ENCODE data around the gene TMEM94.
"Not testable (repeated sequence)": the region's sequence is repeated elsewhere in the genome, so short reads cannot be mapped to it uniquely, and the experiment has no call there.

The TMEM94 gene

GRCh38 chr17:75445896-75446295 lies 10.5 kb upstream of the TMEM94 start:
- DNase-seq = not testable (repeated sequence)

- DNase-seq = no peak
Measured at GRCh38 chr17:75447951-75448856, 8.2 kb upstream of the TMEM94 start.

- no peak for DNase-seq
Measured at GRCh38 chr17:75450270-75450669, 6.2 kb upstream of the TMEM94 start.

- DNase-seq = no peak
Measured at GRCh38 chr17:75454193-75454592, 2.2 kb upstream of the TMEM94 start.

GRCh38 chr17:75454672-75455071 lies 1.8 kb upstream of the TMEM94 start:
- not testable (repeated sequence) for DNase-seq

- DNase-seq = no peak
Measured at GRCh38 chr17:75456039-75456416, 407 bp upstream of the TMEM94 start.

- peak; percentile 60 for DNase-seq
Measured at GRCh38 chr17:75457047-75457654, 716 bp downstream of the TMEM94 start.

GRCh38 chr17:75459246-75459589 lies 2.8 kb downstream of the TMEM94 start:
- no peak for DNase-seq

GRCh38 chr17:75459590-75460267 lies 3.3 kb downstream of the TMEM94 start:
- DNase-seq = peak; percentile 31

- DNase-seq = no peak
Measured at GRCh38 chr17:75460295-75460694, 3.9 kb downstream of the TMEM94 start.

GRCh38 chr17:75463603-75464002 lies 7.2 kb downstream of the TMEM94 start:
- DNase-seq = no peak

GRCh38 chr17:75465039-75465438 lies 8.6 kb downstream of the TMEM94 start:
- no peak for DNase-seq

- DNase-seq = no peak
Measured at GRCh38 chr17:75468291-75468754, 11.9 kb downstream of the TMEM94 start.

GRCh38 chr17:75468779-75469373 lies 12.4 kb downstream of the TMEM94 start:
- DNase-seq = no peak

- DNase-seq = no peak
Measured at GRCh38 chr17:75471207-75471606, 14.8 kb downstream of the TMEM94 start.

GRCh38 chr17:75472119-75472518 lies 15.7 kb downstream of the TMEM94 start:
- DNase-seq = no peak

- no peak for DNase-seq
Measured at GRCh38 chr17:75473246-75473645, 16.8 kb downstream of the TMEM94 start.

GRCh38 chr17:75474736-75475135 lies 18.3 kb downstream of the TMEM94 start:
- DNase-seq = no peak

- no peak for DNase-seq
Measured at GRCh38 chr17:75475144-75475835, 18.9 kb downstream of the TMEM94 start.

- no peak for DNase-seq
Measured at GRCh38 chr17:75475851-75476250, 19.4 kb downstream of the TMEM94 start.

- DNase-seq = peak; percentile 31
Measured at GRCh38 chr17:75476271-75476671, 19.8 kb downstream of the TMEM94 start.

GRCh38 chr17:75476752-75477489 lies 20.5 kb downstream of the TMEM94 start:
- DNase-seq = no peak
